GM21423 (cell line): ENCODE results near the gene CALD1.

ENCODE experiments used
- ATAC-seq: cut with Tn5 transposase; IDR thresholded peaks from one replicate; pipeline ENCODE4 v1.9.1; 2021; ENCODE audit warnings: mild to moderate bottlenecking, moderate library complexity; ENCODE audit not compliant: unreplicated experiment

CALD1 gene

GRCh38 chr7:134916171-134916883, 136.9 kb downstream of the CALD1 start:
- no peak for ATAC-seq

GRCh38 chr7:134919240-134919641, 139.8 kb downstream of the CALD1 start:
- ATAC-seq: peak; percentile 67

- ATAC-seq: peak; percentile 53
Observed at GRCh38 chr7:134920026-134920753, 140.8 kb downstream of the CALD1 start.

- ATAC-seq: no peak
Observed at GRCh38 chr7:134922720-134923704, 143.6 kb downstream of the CALD1 start.

GRCh38 chr7:134925766-134926165, 146.3 kb downstream of the CALD1 start:
- ATAC-seq: no peak

- no peak for ATAC-seq
Observed at GRCh38 chr7:134926396-134926795, 147.0 kb downstream of the CALD1 start.

- no peak for ATAC-seq
Observed at GRCh38 chr7:134927076-134927475, 147.6 kb downstream of the CALD1 start.

GRCh38 chr7:134927723-134928122, 148.3 kb downstream of the CALD1 start:
- ATAC-seq: no peak

GRCh38 chr7:134928554-134928953, 149.1 kb downstream of the CALD1 start:
- no peak for ATAC-seq

GRCh38 chr7:134931487-134931886, 152.1 kb downstream of the CALD1 start:
- no peak for ATAC-seq

GRCh38 chr7:134932707-134933370, 153.4 kb downstream of the CALD1 start:
- no peak for ATAC-seq

GRCh38 chr7:134933460-134934068, 154.1 kb downstream of the CALD1 start:
- ATAC-seq: no peak

GRCh38 chr7:134935701-134936100, 156.3 kb downstream of the CALD1 start:
- no peak for ATAC-seq

- no peak for ATAC-seq
Observed at GRCh38 chr7:134936893-134937510, 157.6 kb downstream of the CALD1 start.

GRCh38 chr7:134938141-134938540, 158.7 kb downstream of the CALD1 start:
- ATAC-seq: no peak

GRCh38 chr7:134939136-134939535, 159.7 kb downstream of the CALD1 start:
- no peak for ATAC-seq

- ATAC-seq: no peak
Observed at GRCh38 chr7:134940729-134941128, 161.3 kb downstream of the CALD1 start.

- no peak for ATAC-seq
Observed at GRCh38 chr7:134941185-134941900, 161.9 kb downstream of the CALD1 start.

- no peak for ATAC-seq
Observed at GRCh38 chr7:134941952-134942351, 162.5 kb downstream of the CALD1 start.
